ENCODE data around the gene PDZD2.

GRCh38 chr5:31625394-31625793 is 13.5 kb upstream of the PDZD2 start:
- TF ChIP-seq CTCF (IDR thresholded peaks at IDR 0.05) (no peak), POLR2A (IDR thresholded peaks at IDR 0.05) (no peak)
